Activated CD4-positive, CD25-positive, alpha-beta regulatory T cell (primary cell): Measurements from ENCODE around the gene TOGARAM2.
A peak's percentile ranks its signal among the peaks of the same experiment; 100 is the strongest.

Experiments
- DNase-seq, 4 experiments: peaks; one replicate each; lab custom pipeline; 2025; lab: John Stamatoyannopoulos, UW

TOGARAM2 gene

GRCh38 chr2:28981016-28981441, at the start of gene TOGARAM2:
Gene TOGARAM2, plus strand, starts transcription at chr2:28981298. Its CDS starts 13,537 bp downstream, at chr2:28994835.
- no peak for DNase-seq

- no peak for DNase-seq
Measured at GRCh38 chr2:28934769-28935168, 46.3 kb upstream of the TOGARAM2 start.

GRCh38 chr2:28941008-28941407, 40.1 kb upstream of the TOGARAM2 start:
- no peak for DNase-seq

GRCh38 chr2:28944535-28945248, 36.4 kb upstream of the TOGARAM2 start:
- no peak for DNase-seq

GRCh38 chr2:28948160-28948559, 32.9 kb upstream of the TOGARAM2 start:
- no peak for DNase-seq

- no peak for DNase-seq
Measured at GRCh38 chr2:28949190-28949589, 31.9 kb upstream of the TOGARAM2 start.

GRCh38 chr2:28949617-28950305, 31.3 kb upstream of the TOGARAM2 start:
- no peak for DNase-seq

- no peak for DNase-seq
Measured at GRCh38 chr2:28950941-28951630, 30.0 kb upstream of the TOGARAM2 start.

GRCh38 chr2:28951910-28952835, 28.9 kb upstream of the TOGARAM2 start:
- DNase-seq, result no peak

- DNase-seq, result no peak
Measured at GRCh38 chr2:28952836-28953211, 28.3 kb upstream of the TOGARAM2 start.

- DNase-seq, result no peak
Measured at GRCh38 chr2:28955467-28955866, 25.6 kb upstream of the TOGARAM2 start.

GRCh38 chr2:28956415-28956826, 24.7 kb upstream of the TOGARAM2 start:
- peak in 1 of 4 experiments; percentile 28 for DNase-seq

- DNase-seq, result no peak
Measured at GRCh38 chr2:28956890-28957289, 24.2 kb upstream of the TOGARAM2 start.

GRCh38 chr2:28958689-28959088, 22.4 kb upstream of the TOGARAM2 start:
- peak in 2 of 4 experiments; percentile 7 to 9 for DNase-seq

- no peak for DNase-seq
Measured at GRCh38 chr2:28960401-28960800, 20.7 kb upstream of the TOGARAM2 start.

- no peak for DNase-seq
Measured at GRCh38 chr2:28962505-28962904, 18.6 kb upstream of the TOGARAM2 start.

GRCh38 chr2:28970464-28971160, 10.5 kb upstream of the TOGARAM2 start:
- no peak for DNase-seq

GRCh38 chr2:28972778-28973335, 8.2 kb upstream of the TOGARAM2 start:
- no peak for DNase-seq

- DNase-seq, result no peak
Measured at GRCh38 chr2:28974252-28974651, 6.8 kb upstream of the TOGARAM2 start.

GRCh38 chr2:28975671-28976070, 5.4 kb upstream of the TOGARAM2 start:
- no peak for DNase-seq

GRCh38 chr2:28976584-28976983, 4.5 kb upstream of the TOGARAM2 start:
- DNase-seq, result no peak
